Fibroblast of the aortic adventitia (primary cell): ENCODE data around the gene FBXL7. TPM values are rescaled to one million over a fixed set of nuclear protein-coding genes. Genes with fewer than 3 reads are reported as not detected.

Experiments used
- DNase-seq: peaks from one replicate; pipeline ENCODE4 v3.0.0-alpha.2; 2010; ENCODE audit warnings: low read depth
- H3K4me3 ChIP-seq: 2 replicates; pipeline ENCODE4 v1.5.1; 2011; ENCODE audit warnings: low read depth, mild to moderate bottlenecking, control low read depth, low read length, moderate library complexity
- total RNA-seq: library from RNA; depleted of rRNA; stranded (reverse); fragments of >200 nt; gene quantifications from 2 replicates; pipeline ENCODE4 v1.2.3, GENCODE V29; 2012; ENCODE audit warnings: low replicate concordance
- TF ChIP-seq, protein P1 (sequence below): IDR thresholded peaks from 2 replicates; pipeline ENCODE4 v1.5.1; 2011; ENCODE audit warnings: mild to moderate bottlenecking, low read length, control low read depth, inconsistent platforms; ENCODE audit not compliant: insufficient read depth

The FBXL7 gene
- total RNA-seq, 1 donor: 12.4 TPM

DNA sequence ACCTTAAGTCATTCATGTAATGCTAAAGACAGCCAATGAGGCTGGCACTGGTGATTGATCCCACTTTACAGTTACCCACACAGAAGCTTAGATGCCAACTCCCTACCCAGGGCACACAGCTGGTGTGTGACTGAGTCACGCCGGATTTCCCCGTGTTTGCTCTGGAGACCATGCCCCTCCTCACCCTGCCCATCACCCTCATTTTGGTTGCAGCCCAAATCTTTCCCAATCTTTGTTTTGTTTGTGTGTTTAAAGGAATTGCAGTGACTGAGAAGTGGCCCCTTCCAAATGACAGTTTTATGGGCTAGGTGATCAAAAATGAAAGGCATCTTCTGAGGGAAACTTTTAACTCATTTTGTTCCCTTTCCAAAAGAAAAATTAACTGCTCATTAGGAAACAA lies 10.9 kb downstream of the FBXL7 start:
- no peak overlapping the region for H3K4me3 ChIP-seq
- TF ChIP-seq, protein P1, sequence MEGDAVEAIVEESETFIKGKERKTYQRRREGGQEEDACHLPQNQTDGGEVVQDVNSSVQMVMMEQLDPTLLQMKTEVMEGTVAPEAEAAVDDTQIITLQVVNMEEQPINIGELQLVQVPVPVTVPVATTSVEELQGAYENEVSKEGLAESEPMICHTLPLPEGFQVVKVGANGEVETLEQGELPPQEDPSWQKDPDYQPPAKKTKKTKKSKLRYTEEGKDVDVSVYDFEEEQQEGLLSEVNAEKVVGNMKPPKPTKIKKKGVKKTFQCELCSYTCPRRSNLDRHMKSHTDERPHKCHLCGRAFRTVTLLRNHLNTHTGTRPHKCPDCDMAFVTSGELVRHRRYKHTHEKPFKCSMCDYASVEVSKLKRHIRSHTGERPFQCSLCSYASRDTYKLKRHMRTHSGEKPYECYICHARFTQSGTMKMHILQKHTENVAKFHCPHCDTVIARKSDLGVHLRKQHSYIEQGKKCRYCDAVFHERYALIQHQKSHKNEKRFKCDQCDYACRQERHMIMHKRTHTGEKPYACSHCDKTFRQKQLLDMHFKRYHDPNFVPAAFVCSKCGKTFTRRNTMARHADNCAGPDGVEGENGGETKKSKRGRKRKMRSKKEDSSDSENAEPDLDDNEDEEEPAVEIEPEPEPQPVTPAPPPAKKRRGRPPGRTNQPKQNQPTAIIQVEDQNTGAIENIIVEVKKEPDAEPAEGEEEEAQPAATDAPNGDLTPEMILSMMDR: no peak
- no peak for DNase-seq

DNA sequence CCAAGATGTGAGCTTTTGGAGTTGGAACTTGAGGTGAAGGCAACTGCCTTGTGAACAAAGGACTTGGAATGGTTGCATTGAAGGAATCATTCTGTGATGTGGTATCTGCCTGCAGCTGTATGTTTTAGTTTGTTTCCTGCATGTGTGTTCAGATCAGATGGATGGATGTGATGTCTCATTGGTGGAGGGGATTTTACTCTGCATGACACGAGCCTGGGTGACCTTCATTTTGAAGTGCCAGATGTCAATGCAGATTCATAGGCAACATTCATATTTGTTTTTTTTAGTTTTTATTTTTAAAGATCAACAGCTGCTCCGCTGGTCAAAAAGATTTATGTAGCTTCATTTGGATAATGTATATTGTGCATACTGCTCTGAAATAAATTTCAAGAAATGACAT lies 13.5 kb downstream of the FBXL7 start:
- no peak for DNase-seq
- TF ChIP-seq, protein P1: no peak
- no peak overlapping the region for H3K4me3 ChIP-seq

DNA sequence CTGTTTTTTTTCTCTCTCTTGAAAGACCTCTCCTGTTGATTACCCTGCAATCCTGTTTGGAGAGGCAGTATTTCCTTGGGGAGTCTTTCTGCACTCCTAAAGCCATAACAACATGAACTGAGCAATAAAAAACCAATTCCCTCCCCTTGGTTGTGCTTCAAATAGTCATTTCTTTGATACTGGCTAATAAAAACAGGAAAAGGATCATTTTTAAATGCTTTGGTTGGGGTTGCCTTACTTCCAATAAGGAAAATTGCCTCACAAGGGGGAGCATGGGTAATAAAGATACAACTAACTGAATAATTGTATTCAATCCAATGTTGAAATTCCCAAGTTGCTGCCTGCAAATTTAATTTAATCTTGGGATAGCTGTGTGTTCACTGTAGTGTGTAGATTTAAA lies 13.9 kb downstream of the FBXL7 start:
- no peak overlapping the region for H3K4me3 ChIP-seq
- TF ChIP-seq, protein P1: no peak
- no peak for DNase-seq

DNA sequence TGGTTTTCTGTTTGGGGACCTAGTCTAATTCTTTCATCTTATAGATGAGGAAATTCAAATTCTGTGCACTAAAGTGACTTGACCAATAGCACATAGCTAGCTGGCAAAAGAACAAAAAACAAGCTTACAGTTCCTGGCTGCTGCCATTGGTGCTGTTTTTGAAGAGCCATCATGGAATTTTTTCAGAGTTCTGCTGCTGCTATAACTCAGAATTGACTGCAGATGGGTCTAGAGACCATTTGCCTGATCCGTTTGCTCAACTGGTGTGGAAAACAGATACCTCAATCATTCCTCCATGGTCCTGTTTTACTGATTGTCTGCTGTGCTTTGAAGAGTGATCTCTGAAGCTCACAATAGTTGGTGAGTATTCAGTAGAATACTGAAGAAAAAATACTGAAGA lies 15.2 kb downstream of the FBXL7 start:
- peak; percentile 39 for DNase-seq
- TF ChIP-seq, protein P1: peak; percentile 13
- no peak overlapping the region for H3K4me3 ChIP-seq

DNA sequence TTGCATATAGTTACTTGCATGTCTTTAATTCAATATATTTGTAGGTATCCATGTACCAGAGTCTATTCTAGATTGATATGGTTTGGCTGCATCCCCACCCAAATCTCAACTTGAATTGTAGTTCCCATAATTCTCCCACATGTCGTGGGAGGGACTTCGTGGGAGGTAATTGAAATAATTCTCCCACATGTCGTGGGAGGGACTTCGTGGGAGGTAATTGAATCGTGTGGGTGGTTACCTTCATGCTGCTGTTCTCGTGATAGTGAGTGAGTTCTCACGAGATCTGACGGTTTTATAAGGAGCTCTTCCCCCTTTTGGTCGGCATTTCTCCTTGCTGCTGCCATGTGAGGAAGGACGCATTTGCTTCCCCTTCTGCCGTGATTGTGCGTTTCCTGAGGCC lies 16.5 kb downstream of the FBXL7 start:
- no peak for DNase-seq
- TF ChIP-seq, protein P1: no peak
- H3K4me3 ChIP-seq: no peak overlapping the region

DNA sequence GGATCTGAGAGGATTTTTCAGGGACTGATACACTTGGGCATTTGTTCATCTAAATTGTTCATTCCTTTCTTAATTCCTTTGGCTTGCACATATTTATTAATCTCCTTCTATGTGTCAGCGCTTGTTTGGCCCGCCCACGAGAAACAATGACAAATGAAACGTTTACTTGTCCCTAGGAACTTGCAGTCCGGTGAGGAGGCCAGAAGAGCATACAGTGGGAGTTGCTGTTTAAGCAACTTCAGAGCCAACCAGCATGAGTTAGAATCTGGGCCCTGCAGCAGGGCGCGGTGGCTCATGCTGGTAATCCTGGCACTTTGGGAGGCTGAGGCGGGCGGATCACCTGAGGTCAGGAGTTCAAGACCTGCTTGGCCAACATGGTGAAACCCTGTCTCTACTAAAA lies 18.8 kb downstream of the FBXL7 start:
- DNase-seq: no peak
- no peak overlapping the region for H3K4me3 ChIP-seq
- TF ChIP-seq, protein P1: no peak

DNA sequence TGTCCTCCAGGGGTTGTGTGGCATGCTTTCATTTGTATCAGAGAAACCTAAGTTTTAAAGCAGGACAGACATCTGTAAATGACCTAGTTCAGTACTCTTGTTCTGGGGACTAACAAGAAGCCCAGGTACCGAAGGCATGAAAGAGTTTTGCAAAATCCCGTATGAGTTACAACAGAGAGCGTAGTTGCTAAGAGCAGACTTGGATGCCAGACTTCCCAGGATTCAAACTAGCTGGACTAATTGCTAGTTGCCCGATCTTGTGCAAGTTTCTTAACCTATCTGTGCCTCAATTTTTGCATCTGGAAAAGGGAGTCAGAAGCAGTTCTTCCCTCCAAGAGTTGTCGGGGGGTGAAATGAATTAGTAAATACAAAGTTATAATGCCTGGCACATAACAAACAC lies 20.9 kb downstream of the FBXL7 start:
- H3K4me3 ChIP-seq: no peak overlapping the region
- TF ChIP-seq, protein P1: no peak
- no peak for DNase-seq
